SK-N-SH treated with all-trans-retinoic acid at 6 μM for 48 hours (cell line): ENCODE results near the gene PPP2R2C.

Experiments used
- CREB5 ChIP-seq: fragments of 250-450 bp; sonication (Bioruptor Pico); IDR thresholded peaks from 2 replicates; pipeline ENCODE4 v1.5.1; 2020; ENCODE audit warnings: low read depth, mild to moderate bottlenecking, moderate library complexity
- CSDC2 ChIP-seq: fragments of 250-450 bp; sonication (Bioruptor Pico); IDR thresholded peaks from 2 replicates; pipeline ENCODE4 v1.5.0; 2020; ENCODE audit warnings: mild to moderate bottlenecking, moderate library complexity
- ESRRG ChIP-seq: fragments of 250-450 bp; sonication (Bioruptor Pico); IDR thresholded peaks from 2 replicates; pipeline ENCODE4 v1.6.1; 2021; ENCODE audit warnings: mild to moderate bottlenecking
- TCF4 ChIP-seq: fragments of 250-450 bp; sonication (Bioruptor Pico); IDR thresholded peaks from 2 replicates; pipeline ENCODE4 v1.8.0; 2021; ENCODE audit warnings: mild to moderate bottlenecking, moderate library complexity, borderline replicate concordance
- TF ChIP-seq, protein P1 (sequence below): fragments of 250-450 bp; sonication (Bioruptor Pico); IDR thresholded peaks from 2 replicates; pipeline ENCODE4 v1.5.0; 2020; ENCODE audit warnings: mild to moderate bottlenecking, moderate library complexity

- TF ChIP-seq CREB5 (CRISPR knock-in tag), result no peak
- TF ChIP-seq CSDC2 (CRISPR knock-in tag), result no peak
- no peak for TF ChIP-seq ESRRG (CRISPR knock-in tag)
- no peak for TF ChIP-seq TCF4 (CRISPR knock-in tag)
- TF ChIP-seq, protein P1, sequence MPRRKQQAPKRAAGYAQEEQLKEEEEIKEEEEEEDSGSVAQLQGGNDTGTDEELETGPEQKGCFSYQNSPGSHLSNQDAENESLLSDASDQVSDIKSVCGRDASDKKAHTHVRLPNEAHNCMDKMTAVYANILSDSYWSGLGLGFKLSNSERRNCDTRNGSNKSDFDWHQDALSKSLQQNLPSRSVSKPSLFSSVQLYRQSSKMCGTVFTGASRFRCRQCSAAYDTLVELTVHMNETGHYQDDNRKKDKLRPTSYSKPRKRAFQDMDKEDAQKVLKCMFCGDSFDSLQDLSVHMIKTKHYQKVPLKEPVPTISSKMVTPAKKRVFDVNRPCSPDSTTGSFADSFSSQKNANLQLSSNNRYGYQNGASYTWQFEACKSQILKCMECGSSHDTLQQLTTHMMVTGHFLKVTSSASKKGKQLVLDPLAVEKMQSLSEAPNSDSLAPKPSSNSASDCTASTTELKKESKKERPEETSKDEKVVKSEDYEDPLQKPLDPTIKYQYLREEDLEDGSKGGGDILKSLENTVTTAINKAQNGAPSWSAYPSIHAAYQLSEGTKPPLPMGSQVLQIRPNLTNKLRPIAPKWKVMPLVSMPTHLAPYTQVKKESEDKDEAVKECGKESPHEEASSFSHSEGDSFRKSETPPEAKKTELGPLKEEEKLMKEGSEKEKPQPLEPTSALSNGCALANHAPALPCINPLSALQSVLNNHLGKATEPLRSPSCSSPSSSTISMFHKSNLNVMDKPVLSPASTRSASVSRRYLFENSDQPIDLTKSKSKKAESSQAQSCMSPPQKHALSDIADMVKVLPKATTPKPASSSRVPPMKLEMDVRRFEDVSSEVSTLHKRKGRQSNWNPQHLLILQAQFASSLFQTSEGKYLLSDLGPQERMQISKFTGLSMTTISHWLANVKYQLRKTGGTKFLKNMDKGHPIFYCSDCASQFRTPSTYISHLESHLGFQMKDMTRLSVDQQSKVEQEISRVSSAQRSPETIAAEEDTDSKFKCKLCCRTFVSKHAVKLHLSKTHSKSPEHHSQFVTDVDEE (CRISPR knock-in tag), result no peak
Measured at GRCh38 chr4:6405397-6405706, 67.1 kb downstream of the PPP2R2C start.
